ELF-1 (cell line): ENCODE measurements around the gene HYAL3.
"Not testable (repeated sequence)": the region's sequence is repeated elsewhere in the genome, so short reads cannot be mapped to it uniquely, and the experiment has no call there.

Source experiments
- DNase-seq: peaks from one replicate; pipeline ENCODE4 v3.0.0-alpha.2; 2016; ENCODE audit warnings: low read depth, low spot score

HYAL3 gene

DNA sequence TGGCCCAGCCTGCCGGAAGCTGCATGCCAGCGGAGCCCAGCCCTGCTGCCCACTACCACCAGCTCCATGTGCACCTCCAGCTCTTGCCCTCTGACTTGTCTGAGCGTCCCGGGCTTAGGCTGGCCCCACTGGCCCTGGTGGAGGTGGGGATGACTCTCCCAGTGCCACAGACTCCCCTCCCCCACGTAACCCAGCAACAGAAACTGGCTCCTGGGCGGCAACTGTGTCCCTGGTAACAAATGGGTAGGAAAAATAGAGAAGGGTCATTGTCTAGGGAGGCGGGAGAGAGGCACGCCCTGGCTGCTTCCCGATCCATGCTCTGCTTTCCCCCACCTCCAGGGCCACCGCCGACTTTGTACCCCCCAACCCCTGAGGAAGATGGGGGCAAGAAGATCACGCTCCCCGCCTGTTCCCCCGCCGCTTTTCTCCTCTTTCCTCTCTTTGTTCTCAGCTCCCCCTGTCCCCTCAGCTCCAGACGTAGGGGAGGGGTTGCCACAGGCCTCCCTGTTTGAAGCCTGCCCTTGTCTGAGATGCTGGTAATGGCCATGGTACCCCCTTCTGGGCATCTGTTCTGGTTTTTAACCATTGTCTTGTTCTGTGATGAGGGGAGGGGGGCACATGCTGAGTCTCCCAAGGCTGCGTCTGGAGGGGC lies 41.0 kb downstream of the HYAL3 start:
- no peak for DNase-seq

DNA sequence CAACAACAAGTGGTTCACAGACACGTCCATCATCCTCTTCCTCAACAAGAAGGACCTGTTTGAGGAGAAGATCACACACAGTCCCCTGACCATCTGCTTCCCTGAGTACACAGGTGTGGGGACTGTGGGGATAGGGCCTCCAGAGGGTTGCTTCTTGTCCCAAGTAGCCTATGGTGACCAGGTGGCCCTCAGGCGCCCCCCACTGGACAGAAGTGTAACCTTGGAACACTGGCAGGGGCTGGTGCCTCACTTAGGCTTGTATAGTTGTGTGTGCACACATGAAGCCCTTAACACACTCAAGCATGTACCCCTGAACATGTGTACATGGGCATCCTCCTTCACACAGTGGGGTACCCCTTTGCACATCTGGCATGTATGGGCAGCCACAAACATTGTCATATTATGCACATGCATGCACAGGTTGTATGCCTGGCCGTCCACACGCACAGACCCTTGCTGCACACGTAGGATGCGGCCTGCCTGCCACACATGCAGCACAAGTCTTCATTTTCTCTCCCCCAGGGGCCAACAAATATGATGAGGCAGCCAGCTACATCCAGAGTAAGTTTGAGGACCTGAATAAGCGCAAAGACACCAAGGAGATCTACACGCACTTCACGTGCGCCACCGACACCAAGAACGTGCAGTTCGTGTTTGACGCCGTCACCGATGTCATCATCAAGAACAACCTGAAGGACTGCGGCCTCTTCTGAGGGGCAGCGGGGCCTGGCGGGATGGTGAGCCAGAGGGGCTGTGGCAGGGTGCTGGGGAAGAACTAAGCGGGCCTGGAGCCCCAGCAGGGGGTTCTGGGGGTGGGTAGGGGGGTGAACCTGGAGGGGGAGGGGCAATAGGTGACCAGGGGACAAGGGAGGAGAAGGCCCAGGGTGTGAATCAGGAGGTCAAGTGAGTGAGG lies 42.0 kb downstream of the HYAL3 start:
- peak; percentile 69 for DNase-seq

DNA sequence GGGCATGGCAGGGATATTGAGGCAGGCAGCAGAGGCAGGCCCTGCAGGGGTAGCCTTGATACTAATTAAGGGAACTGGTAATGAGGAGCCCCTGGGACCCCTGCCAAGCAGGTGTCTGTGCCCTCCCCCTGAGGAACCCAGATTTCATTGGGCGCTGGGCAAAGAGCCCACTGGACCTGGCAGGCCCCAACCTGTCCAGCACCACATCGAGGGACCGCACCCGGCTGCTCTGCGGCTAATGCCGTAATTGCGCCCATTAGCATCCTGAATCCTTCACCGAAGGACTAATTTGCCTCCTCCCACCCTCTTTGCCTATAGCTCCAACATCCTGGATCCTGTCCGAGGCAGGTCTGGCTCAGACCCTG lies 44.0 kb downstream of the HYAL3 start:
- no peak for DNase-seq

DNA sequence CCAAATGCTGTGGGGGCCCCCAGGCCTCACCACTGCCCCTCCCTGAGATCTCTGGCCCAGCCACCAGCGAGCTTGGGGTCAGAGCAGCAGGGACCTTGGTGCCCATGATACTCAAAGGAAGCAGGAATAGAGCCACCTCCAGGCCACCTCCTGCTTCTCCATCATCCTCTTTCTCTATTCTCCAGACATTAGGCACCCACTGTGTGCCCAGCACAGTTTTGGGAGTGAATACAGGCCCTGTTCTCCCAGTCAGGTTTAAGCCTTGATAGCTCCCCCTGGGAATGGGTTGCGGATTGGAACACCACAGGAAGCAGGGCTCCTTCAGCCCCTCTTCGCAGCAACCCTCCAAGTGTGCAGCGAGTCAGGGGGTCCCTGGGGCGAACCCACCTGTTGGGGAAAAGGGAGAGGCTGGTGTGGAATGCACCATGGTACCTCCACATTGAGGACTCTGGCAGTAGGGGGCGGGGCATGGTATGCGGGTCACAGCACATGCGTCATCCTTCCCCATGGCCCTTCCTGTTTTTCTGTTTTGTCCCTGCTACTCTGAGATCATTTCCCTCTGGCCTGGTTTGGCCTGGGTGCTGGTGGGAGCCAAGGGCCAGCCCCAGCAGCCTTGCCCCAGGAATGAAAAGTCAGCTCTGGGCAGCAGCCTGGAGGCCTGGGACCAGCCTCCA lies 44.5 kb downstream of the HYAL3 start:
- DNase-seq = no peak

DNA sequence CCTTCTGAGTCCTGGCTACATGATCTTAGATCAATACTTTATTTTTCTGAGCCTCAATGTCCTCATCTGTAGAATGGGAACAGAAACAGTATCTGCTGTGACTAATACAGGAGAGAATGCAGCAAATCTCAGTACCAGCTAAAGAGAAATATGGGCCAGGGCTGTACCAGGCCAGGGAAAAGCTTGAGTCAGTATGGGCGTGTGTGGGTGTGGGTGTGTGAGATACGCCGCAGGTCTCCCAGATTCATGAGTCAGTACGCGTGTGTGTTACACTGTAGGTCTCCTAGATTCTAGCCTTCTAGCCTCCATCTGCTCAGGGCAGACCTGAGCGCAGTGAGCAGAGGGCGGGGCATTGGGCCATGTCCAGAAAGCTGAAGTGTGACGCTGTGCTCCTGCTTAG lies 48.0 kb downstream of the HYAL3 start:
- DNase-seq = no peak

DNA sequence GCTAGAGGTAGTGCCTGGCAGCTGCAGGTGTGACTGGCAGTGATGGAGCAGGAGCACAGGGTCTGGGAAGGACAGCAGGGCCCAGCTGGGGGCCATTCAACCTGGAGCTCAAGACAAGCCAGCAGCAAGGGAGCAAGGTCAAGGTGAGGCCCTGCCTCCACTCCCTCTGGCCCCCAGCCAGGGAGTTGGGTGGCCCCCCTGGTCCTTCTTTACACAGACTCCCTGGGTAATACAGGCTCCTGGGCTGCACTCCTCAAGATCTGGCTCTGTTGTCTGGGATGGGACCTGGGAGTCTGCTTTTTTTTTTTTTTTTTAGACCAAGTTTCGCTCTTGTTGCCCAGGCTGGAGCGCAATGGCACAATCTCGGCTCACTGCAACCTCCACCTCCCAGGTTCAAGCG lies 48.7 kb downstream of the HYAL3 start:
- no peak for DNase-seq

DNA sequence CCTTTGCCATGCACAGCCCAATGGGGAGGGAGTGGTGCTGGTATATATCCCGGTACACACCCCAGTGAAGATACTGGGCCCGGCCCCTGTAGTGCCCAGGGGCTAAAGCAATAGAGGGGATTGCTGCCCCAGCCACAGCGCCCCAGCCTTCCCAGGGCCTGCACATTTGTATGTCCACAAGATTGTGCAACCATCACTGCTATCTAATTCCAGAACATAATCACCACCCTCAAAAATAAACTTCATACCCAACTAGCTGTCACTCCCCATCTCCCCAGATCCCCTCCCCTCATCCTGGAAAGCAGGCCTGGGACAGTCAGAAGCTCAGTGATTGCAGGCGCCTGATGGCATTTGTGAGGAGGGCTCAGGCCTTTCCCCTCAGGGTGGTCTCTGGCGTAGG lies 49.7 kb downstream of the HYAL3 start:
- DNase-seq = no peak

DNA sequence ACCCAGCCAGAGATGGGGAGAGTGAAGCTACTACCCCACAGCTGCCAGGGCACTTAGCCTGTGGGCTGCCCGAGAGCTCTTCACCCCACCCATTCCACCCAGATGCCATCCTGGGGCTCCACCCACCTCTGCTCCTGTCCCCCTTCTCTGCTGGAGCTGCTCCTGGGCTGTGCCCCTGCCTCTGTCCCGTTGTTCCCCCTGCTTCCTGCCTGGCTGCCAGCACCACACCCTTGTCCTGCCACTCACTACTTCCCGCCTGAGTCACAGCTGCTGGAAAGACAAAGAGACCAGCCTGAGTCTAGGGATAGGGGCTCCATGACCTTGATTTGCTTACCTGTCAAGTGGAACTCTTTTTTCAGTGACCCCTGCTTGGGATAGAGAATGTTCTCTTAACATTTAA lies 50.8 kb downstream of the HYAL3 start:
- DNase-seq = no peak

DNA sequence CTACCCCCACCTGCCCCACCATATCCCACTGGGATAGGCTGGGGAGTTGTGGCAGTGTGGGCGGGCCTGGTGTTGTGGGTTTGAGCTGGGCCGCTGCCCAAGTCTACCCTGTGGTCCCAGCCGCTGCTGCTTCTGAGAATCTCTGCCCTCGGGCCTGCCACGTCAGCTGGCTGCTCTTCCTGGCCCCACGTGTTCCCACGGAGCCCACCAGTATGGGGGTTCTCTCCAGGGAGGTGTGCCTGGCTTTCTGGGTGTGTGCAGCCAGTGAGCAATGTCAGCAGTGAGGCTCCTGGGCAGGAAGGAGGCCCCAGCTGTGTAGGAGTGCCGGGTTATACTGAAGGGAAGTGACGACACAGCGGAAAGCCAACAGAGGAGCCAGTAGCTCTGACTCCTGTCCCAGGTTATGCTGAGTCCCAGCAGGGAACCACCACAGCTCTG lies 52.7 kb downstream of the HYAL3 start:
- DNase-seq = no peak

DNA sequence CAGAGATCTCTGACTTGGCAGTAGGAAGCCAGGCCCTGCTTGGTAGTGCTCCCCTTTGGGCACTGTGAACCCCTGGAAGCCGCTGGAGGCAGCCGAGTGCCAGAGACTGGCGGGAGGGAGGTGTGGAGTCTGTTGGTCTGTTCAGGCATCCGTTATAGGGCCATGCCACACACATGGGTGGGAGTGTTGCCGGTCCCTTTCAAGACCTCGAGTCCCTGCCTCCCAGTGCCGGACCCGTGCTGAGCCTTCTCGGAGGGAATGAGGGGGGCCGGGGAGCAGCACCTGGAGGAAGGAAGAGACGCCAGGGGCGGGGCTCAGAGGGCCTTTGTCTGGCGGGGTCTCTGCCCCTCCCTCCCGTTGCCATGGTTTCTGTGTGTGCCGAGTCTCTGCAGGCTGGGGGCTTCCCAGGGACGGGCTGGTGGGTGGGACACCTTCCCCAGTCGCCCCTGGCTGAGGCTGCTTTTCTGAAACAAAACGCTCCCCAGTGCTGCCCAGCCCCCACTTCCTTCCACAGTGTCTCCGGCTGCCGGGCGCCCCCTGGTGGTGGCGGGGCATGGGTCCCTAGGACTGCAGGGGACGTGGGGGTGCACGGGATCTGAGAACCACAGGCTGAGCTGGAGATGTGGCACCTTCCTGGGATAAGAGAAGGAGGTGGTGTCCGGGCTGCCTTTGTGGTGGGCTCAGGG lies 53.2 kb downstream of the HYAL3 start:
- peak; percentile 96 for DNase-seq

DNA sequence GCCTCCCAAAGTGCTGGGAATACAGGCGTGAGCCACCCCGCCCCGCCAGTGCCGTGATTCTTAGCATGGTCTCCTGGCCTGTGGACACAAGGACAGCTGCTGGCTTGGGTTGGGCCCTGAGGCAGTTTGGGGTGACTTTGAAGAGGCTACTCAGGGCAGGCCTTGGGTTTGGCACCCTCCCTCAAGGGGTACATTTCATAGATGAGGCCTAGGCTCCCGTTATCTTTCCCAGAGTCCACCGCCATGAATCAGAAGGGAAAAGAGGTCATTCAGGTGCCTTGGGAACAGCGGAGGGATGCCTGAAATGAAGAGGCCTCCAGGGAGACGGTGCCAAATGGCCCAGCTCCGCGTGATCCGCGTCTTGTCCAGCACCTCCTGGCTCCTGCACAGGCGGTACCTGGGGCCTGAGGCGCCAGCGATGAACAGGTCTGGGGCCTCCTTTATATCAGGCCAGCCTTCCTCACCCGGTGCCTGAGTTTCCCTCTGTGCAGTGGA lies 53.9 kb downstream of the HYAL3 start:
- no peak for DNase-seq

DNA sequence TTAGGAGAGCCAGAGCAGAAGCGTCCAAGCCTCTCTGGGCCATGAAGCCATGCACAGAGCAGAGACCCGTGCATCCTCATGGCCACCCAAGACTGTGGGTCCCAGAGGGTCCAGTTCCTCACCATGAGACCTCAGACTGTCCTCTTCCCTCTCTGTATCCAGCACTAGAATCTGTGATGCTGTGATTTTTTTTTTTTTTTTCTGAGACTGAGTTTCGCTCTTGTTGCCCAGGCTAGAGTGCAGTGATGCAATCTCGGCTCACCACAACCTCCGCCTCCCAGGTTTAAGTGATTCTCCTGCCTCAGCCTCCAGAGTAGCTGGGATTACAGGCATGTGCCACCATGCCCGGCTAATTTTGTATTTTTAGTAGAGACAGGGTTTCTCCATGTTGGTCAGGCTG lies 54.4 kb downstream of the HYAL3 start:
- not testable (repeated sequence) for DNase-seq

DNA sequence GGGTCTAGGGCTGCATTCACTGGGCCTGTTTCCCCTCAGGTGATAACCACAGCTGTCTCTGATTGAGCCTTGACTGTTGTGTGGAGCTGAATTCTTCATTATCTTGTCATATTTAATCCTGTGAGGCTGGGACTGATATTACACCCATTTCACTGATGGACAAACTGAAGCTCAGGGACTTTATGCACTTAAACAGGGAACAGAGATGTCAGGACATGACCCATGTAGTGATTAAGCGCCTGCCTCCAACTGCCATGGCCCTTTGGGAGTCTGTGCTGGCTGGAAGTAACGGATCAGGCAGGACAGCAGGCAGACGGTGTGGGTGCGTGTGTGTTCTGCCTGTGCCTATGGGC lies 55.7 kb downstream of the HYAL3 start:
- DNase-seq = no peak

DNA sequence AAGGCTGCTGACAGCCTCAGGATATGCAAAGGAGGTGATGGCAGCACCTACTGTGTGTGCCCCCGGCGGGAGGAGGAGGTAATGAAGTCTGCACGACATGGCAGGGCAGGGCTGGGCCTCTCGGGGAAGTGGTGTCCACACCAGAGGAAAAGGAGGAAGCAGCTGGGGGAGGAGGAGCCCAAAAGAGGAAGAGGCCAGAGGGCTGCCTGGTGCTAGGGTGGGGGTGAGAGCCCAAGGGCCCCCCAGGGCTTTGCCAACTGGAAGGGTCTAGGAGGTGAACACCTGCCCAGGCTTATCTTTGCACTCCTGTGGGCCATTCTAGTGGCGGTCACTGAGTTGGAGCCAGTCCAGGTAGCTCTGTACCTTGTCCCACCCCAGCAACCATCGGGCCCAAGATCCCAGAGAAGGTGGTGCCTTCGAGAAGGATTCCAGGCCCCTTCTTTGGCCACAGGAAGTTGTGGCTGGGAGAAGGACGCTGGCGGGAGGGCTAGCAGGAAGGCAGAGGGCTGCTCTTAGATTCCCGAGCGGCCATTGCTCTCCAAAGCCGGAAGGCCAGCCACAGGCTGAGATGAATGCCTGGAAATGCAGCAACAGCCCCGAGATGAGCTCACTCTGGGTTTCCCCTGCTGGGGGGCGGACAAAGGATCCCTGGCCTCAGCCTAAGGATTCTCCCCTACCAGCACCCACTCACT lies 56.2 kb downstream of the HYAL3 start:
- no peak for DNase-seq
